H1 (cell line): ENCODE measurements around the gene BLOC1S1. TPM values are rescaled to one million over a fixed set of nuclear protein-coding genes. Genes with fewer than 3 reads are reported as not detected.

Source experiments
- CEBPB ChIP-seq: IDR thresholded peaks from 2 replicates; pipeline ENCODE4 v1.6.1; 2012; ENCODE audit warnings: low read depth, low read length
- CHD7 ChIP-seq: fragments of 300-600 bp; sonication (generic); IDR thresholded peaks from 2 replicates; pipeline ENCODE4 v1.7.1; 2012; ENCODE audit warnings: low read length, moderate library complexity, mild to moderate bottlenecking, inconsistent platforms; ENCODE audit not compliant: insufficient replicate concordance
- EGR1 ChIP-seq: IDR thresholded peaks from 2 replicates; pipeline ENCODE4 v1.6.1; 2011; ENCODE audit warnings: low read depth, low read length, borderline replicate concordance
- NANOG ChIP-seq: IDR thresholded peaks from 2 replicates; pipeline ENCODE4 v1.6.1; 2011; ENCODE audit warnings: low read length, low read depth, mild to moderate bottlenecking, inconsistent platforms; ENCODE audit not compliant: insufficient read depth, poor library complexity, severe bottlenecking
- RNF2 ChIP-seq: fragments of 200-900, 300-1000 bp; sonication (generic); IDR thresholded peaks from 2 replicates; pipeline ENCODE4 v1.7.1; 2016; ENCODE audit warnings: borderline replicate concordance, low read depth, mild to moderate bottlenecking, antibody characterized with exemption, low read length; ENCODE audit not compliant: poor library complexity, severe bottlenecking; ENCODE audit errors: missing control alignments
- TEAD4 ChIP-seq: IDR thresholded peaks from 2 replicates; pipeline ENCODE4 v1.6.1; 2012; ENCODE audit warnings: low read depth, low read length, inconsistent platforms, mixed read lengths
- polyA plus RNA-seq, 7 experiments: library from polyadenylated mRNA; depleted of rRNA in 3 of 7; stranded (reverse) in 5 of 7; unstranded in 2 of 7; fragments of >200 nt in 5 of 7; fragments of 200-250 nt in 2 of 7; gene quantifications; 1 replicate in 5 of 7; 2 replicates in 1 of 7; 4 replicates in 1 of 7; pipeline versions ENCODE4 v1.2.1 to v1.2.3, GENCODE V29; 2011 to 2013; ENCODE audit warnings: missing spikeins in 2 of 7, mixed read lengths in 2 of 7
- total RNA-seq: library from RNA; stranded (reverse); fragmentation: NEBNext Ultra II Directional; extraction: Animal tissue kit (Norgen Biotek cat#: 25700); gene quantifications from 2 replicates; pipeline ENCODE4 v1.2.1, GENCODE V29; 2021

BLOC1S1 gene
- total and polyA plus RNA-seq, 2 of the 8 experiments (the other 6 are each of a cell fraction or from before 2014, with no cell fraction given) = 91.1 to 185 TPM

DNA sequence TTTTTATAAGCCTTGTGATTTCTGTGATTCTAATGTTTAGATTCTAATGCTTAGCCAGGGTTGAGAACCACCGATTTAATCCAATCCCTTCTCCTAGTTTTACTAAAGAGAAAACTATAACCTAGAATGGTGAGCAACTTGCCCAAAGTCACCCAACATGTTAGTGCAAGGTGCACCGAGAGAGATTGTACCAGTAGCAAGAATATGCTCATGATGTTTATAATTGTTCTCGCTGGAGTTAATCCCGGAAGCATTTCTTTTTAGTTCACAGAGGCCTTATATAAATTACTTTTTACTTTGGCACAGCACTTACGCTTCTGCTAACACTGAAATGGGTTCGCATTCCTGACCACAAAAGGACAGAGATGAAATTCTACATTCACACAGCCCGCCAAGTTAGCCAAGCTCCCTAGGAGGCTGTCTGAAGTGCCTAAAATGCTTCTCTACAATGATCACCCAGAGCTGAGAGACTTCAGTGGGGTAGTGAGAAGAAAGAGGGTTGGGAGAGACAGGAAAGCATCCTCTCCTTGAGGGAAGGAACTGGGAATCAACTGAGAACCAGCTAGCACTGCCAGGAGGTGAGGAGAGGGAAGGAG is 579 bp upstream of the BLOC1S1 start (continued):
- TF ChIP-seq CHD7 (no peak), RNF2 (no peak), NANOG (no peak), EGR1 (no peak), TEAD4 (no peak), CEBPB (no peak)
- TF ChIP-seq, all 59 proteins: peak for 0
